HEK293 (cell line): ENCODE results near the gene FAM171A2.

Experiments used
- CTCF ChIP-seq: fragments of 450-650 bp; formaldehyde crosslinking; IDR thresholded peaks from 2 replicates; pipeline ENCODE4 v1.5.1; 2016; ENCODE audit warnings: missing biosample characterization, missing genetic modification characterization
- SP7 ChIP-seq: fragments of 450-650 bp; formaldehyde crosslinking; IDR thresholded peaks from 2 replicates; pipeline ENCODE4 v1.5.1; 2016; ENCODE audit warnings: missing biosample characterization, missing genetic modification characterization
- ZFP3 ChIP-seq: fragments of 450-650 bp; formaldehyde crosslinking; IDR thresholded peaks from 2 replicates; pipeline ENCODE4 v1.5.1; 2016; ENCODE audit warnings: low read depth, missing biosample characterization, missing genetic modification characterization
- ZNF776 ChIP-seq: fragments of 450-650 bp; formaldehyde crosslinking; IDR thresholded peaks from 2 replicates; pipeline ENCODE4 v1.5.0; 2017; ENCODE audit warnings: missing biosample characterization, missing genetic modification characterization, borderline replicate concordance

- no peak for TF ChIP-seq ZNF776 (tag by site-specific recombination)
- peak; percentile 65 for TF ChIP-seq SP7 (tag by site-specific recombination)
- no peak for TF ChIP-seq CTCF (tag by site-specific recombination)
- TF ChIP-seq ZFP3 (tag by site-specific recombination), result no peak
Observed at GRCh38 chr17:44344939-44345453, 18.7 kb downstream of the FAM171A2 start, which contains the start of gene GRN.
